NCI-H2107 (cell line): Measurements from ENCODE around the gene PPM1A.

ENCODE experiments used
- DNase-seq: peaks from one replicate; lab custom pipeline; 2025; lab: John Stamatoyannopoulos, UW

The PPM1A gene

DNA sequence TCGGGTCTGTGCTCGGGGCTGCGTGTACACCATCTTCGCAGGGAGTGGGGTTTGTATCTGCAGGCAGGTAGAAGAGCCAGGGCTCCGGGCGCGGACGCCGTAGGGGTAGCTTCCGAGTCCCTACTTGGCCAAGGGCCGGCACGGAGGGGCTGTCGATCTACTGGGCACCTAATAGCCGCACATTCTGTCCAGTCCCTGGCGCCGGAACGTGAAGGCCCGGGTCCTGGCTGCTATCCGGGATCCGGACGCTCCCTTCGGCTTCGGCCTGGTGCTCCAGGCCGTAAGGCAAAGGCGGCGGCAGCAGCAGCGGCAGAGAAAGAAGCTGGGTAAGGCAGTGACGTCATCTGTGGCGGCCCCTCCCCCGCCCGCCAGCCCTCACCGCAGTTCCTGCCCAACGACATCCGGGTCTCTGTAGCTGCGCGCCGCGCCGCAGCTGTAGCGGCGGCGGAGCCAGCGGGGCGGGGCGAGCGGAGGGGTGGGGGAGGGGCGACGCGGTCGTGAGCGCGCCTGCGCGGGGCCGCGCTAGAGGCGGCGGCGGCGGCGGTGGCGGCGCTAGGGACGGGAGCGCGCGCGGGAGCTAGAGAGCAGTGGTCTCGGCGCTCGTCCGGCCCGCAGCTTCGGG is at the start of gene PPM1A:
PPM1A (plus strand) TSS at position 525 of the 622 bp plus-strand sequence. CDS start 33,483 bp downstream, outside the sequence.
- peak; percentile 99 for DNase-seq

DNA sequence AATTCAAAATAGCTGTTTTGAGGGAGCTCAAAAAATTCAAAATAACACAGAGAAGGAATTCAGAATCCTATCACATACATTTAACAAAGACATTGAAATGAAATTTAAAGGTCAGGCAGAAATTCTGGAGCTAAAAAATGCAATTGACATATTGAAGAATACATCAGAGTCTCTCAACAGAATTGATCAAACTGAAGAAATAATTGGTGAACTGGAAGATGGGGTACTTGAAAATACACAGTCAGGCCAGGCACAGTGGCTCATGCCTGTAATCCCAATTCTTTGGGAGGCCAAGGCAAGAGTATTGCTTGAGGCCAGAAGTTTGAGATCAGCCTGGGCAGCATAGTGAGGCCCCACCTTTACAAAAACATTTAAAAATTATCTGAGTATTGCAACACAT is 49.7 kb upstream of the PPM1A start:
- no peak for DNase-seq

DNA sequence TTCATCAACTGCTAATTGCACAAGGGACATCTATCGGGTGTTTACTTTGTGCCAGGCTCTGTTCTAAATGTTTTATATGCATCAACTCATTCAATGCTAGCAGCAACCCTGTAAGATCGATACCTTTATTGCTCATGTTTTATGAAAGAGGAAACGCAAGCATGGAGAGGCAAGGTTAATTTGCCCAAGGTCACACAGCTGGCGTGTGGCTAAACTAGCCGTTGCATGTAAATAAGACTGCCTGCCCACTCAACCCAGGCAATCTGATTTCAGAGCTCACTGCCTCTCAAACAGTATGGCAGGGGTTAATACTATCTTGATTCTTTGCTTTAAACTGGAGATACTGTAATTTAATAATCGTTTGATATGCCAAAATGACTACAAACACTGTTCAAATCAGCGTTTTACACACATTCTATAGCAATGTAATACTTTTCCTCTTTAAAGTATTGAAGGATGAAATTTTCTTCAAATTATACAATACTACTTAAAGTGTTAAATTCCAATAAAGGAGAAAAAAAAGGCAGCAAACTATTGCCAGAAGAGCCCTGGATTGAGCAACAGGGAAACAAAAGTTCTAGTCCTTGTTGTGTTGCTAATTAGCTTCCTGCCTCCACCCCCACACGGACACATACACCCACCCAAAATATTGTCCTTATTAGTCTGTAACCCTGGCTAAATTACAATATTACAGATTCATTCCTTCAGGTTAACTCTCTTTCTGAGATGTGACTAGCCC is 44.7 kb upstream of the PPM1A start:
- no peak for DNase-seq

- no peak for DNase-seq
Observed at GRCh38 chr14:60204843-60205774, 43.9 kb upstream of the PPM1A start.

- DNase-seq, result no peak
Observed at GRCh38 chr14:60206249-60206670, 42.8 kb upstream of the PPM1A start.

DNA sequence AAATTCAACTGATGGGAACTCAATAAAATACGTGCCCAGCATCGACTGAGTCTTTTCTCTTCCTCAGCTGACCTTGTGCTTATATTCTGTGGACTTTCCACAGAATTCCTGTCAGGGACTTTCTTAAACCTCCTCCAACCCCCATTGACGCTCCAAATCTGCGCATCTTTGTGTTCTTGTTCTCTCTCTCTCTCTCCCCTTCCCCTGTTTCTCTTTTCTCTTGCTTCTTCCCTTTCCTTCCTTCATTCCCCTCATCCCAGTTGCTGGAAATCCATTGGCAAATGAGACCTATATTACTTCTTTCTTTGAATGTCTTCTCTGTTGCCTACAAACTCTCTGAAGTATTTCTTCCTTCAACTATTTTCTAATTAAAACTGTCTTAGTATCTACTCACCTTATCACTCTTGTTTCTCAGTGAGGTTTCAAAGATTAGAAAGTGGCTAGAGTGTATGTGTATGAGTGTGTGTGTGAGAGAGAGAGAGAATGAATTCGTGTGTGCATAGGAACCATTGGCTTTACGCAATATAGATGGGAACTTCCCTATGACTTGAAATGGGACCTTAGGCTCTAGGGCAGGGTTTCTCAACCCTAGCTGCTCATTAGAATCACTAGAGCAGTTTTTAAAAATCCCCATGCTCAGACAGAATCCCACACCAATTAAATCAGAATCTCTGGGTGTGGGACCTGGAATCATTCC is 42.0 kb upstream of the PPM1A start:
- DNase-seq, result no peak

DNA sequence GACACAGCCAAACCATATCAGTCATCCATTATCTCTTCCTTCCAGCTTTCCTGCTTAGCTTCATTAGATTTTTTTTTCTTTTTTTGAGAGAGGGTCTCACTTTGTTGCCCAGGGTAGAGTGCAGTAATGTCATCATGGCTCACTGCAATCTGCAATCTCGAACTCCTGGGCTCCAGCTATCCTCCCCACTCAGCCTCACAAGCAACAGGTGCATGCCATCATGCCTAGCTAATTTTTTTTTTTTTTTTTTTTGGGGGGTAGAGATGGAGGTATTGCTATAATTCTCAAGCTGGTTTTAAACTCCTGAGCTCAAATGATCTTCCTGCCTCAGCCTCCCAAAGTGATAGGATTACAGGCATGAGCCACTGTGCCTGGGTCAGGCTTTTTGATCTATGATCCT is 38.3 kb upstream of the PPM1A start:
- DNase-seq, result no peak

DNA sequence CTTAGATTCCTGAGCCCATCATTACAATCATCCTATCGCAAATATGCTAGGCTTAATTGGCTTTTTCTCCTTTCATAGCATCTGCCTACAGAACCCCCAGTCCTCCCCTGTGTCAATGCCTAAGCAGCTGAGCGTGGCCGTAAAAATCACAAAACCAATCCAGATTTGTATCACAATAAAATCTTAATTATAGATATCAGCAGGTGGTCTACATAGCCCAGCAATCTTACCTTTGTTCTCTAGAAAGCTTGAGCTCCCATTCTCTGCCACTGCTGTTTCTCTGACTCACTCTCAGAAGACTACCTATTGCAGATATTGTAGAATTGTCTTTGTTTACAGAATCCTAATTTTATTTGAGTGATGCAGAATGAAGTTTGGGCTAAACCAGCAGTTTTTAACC is 37.9 kb upstream of the PPM1A start:
- no peak for DNase-seq

DNA sequence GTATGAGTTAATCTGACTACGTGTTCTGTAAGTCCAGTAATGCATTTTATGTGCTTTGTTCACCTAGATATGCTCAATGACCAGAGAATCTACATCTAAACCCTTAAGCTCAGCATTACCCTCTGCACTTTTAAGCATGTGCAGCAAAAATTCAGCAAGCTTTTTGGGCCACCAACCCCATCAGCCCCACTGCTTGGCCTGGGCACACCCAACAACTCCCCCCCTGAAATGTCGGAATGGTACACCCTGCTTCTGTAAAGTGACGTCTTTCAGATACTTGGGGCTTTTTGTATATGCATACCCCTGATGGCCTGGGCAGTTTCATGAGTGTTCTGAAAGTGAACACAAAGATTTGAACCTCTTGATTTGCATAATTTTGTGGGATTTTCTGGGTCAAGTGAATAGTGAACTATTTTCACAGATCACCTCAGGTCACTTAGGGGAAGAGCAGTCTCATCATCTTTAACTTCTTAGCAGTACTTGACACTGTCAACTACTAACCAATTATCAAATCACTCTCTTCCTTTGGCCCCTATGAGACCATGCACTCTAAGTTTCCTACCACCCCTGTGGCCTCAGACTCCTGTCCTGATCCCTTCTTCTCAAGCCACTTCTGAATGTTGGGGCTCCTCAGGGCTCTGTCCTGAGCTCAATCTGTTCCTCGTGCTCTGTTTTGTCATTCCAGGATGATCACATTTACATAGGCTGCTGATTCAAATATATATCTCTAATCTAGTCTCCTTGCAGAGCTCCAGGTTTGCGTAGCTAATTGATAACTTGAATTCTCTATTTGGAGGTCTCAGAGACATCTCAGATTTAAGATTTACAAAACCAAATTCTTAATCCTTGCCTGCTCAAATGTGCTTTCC is 36.3 kb upstream of the PPM1A start:
- DNase-seq, result no peak

DNA sequence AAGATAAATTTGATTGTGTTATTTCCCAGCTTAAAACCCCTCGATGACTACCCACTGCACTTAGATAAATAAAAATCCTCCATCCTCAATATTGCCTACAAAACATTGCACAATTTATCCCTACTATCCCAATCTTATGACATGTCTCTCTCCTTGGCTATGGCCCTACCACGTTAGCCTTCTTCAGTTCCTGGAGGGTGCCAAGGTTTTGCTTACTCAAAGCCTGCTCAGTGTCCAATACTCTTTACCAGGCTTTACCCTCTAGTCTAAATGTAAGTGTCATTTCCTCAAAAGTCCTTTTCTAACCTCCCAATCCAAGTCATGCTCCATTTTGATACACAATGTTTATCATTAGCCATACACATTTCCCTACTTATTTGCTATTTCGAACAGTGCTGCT is 35.0 kb upstream of the PPM1A start:
- no peak for DNase-seq

DNA sequence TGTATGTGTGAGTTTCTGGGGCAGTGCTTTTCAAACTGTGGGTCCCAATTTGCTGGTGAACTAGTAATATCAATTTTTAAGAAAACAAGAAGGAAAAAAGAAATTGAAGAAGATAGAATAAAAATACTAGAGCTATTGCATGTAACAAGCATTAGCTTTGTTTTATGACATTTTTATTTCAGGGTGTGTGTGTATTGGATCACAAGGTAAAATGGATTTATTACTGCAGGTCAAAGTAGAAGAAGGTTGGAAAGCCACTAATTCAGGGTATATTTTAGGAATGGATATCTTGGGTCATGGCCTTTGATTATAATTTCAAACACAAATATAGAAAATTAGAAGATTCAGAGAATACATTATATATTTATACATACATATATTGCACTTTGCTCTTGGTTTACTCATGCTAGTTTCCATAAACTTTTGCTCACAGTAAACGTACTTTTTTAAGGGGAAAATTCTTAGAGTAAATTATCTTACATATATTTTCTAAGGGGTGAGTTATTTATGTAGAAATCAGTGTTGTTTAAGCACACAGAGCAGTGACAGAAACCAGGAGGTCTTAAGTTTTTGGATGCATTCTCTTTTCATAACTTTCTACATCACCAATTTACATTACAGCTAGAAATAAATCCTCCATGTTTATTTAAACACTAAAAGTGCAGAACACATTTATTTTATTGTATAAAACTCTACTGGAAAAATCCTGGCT is 34.5 kb upstream of the PPM1A start:
- no peak for DNase-seq

DNA sequence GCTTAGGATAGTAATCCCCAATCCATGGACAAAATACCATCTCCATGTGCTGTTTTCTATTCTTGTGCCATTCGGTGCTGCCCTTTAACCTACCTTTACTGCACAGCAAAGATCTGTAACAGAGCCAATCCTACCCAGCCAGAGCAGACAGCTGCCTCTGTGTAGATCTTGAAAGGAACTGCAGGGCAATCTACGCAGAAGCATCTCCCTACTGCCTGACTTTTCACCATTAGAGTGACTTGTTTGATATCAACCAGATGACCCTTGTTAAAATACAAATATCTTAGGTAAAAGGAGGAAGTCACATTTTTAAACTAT is 33.9 kb upstream of the PPM1A start:
- no peak for DNase-seq

- no peak for DNase-seq
Observed at GRCh38 chr14:60215520-60216420, 33.3 kb upstream of the PPM1A start.

DNA sequence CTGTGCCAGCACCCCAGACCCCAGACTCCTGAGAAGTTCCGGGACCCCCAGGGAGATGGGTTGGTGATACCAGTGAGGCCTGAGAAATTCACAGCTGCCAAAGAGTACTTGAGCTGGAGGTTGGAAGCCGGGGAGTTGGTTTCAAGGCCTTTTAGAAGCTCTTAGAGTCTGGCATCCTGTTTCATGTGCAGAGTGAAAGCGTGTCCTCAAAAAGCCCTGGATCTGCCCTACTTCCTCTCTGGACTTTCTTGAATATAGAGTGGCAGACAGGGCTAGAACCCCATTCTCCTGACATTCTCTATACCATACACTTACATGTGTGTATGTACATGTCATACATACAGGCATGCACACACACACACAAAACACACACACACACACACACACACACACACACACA is 31.3 kb upstream of the PPM1A start:
- peak; percentile 74 for DNase-seq

- DNase-seq, result no peak
Observed at GRCh38 chr14:60220084-60220483, 28.9 kb upstream of the PPM1A start.

- no peak for DNase-seq
Observed at GRCh38 chr14:60220917-60221316, 28.1 kb upstream of the PPM1A start.

- DNase-seq, result no peak
Observed at GRCh38 chr14:60221457-60221856, 27.6 kb upstream of the PPM1A start.

DNA sequence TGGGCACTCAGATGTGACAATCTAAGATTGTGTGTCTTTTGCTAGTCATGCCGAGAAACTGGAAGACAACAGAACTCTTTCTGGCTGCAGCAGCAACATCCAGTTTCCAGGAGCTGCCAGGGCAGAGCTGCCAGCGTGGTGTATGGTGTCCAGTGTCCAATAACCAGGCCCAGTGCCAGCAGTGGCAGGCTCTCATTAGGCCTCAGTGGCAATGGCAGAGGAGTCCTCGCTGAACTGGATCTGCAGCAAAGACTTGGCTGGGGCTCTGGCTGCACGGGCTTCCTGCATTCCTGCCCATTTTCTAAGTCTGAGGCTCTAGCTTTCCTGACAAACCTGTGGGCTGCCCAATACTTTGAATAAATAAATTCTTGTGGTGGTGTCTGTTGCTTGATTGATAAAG is 26.2 kb upstream of the PPM1A start:
- DNase-seq, result peak; percentile 66

GRCh38 chr14:60225265-60225664 is 23.8 kb upstream of the PPM1A start:
- DNase-seq, result no peak

DNA sequence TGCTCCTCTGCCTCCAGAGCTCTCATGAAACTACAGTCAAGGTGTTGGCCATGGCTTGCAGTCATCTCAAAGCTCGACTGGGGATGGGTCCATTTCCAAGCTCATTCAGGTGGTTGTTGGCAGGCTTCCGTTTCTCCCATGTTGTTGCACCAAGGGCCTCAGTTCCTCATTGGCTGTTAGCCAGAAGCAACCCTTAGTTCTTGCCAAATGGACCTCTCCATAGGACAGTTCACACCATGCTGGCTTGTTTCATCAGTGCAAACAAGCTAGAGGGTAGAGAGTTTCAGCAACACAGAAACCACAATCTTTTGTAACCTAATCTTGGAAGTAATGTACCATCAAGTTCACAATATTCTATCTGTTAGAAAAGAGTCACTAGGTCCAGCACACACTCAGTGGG is 22.7 kb upstream of the PPM1A start:
- DNase-seq, result no peak
